ENCODE measurements around the gene COL26A1.

DNA sequence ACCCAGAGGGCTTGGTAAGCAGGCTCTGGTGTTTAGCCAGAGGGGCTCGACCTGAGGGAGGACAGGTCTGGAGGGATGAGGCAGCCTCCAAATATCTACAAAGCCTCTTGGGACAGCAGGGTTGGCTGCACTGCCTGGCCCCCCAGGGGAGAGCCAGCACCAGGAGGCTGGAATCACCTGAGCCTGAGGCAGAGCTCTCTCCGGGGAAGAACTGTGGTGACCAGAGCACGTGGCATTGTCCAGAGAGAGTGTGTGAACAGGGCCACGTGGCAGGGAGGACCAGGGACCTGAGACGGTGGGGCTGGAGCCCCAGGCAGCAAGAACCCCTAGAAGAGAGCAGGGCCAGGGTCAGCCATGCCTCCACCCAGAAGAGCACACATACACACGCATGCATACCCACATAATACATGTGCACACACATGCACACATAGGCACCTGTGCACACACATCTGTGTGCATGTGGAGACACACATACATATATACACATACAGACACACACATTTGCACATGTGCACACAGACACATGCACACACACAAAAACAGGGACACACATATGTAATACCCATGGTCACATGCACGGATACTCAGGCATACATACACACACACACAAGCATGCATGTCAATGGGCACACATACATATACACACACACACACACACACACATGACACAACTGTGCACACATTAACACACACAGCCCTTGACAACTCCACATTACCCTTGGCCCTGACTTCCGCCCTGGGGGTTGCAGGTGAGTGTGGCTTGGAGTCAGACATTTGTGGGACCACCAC is 171.5 kb downstream of the COL26A1 start:
- TF ChIP-seq, protein P1, sequence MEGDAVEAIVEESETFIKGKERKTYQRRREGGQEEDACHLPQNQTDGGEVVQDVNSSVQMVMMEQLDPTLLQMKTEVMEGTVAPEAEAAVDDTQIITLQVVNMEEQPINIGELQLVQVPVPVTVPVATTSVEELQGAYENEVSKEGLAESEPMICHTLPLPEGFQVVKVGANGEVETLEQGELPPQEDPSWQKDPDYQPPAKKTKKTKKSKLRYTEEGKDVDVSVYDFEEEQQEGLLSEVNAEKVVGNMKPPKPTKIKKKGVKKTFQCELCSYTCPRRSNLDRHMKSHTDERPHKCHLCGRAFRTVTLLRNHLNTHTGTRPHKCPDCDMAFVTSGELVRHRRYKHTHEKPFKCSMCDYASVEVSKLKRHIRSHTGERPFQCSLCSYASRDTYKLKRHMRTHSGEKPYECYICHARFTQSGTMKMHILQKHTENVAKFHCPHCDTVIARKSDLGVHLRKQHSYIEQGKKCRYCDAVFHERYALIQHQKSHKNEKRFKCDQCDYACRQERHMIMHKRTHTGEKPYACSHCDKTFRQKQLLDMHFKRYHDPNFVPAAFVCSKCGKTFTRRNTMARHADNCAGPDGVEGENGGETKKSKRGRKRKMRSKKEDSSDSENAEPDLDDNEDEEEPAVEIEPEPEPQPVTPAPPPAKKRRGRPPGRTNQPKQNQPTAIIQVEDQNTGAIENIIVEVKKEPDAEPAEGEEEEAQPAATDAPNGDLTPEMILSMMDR (IDR thresholded peaks at IDR 0.05): no peak
- TF ChIP-seq POLR2A (IDR thresholded peaks at IDR 0.05): no peak

All from lower leg skin (tissue), 3 donors.